SKM-1 treated with dmso at 0.1 percent for 144 hours (cell line): Measurements from ENCODE around the gene SF3B4.
"Not testable (repeated sequence)": the region's sequence is repeated elsewhere in the genome, so short reads cannot be mapped to it uniquely, and the experiment has no call there.

Source experiments
- DNase-seq: peaks from one replicate; lab custom pipeline; 2025; ENCODE audit not compliant: unreplicated experiment; lab: John Stamatoyannopoulos, UW

SF3B4 gene

DNA sequence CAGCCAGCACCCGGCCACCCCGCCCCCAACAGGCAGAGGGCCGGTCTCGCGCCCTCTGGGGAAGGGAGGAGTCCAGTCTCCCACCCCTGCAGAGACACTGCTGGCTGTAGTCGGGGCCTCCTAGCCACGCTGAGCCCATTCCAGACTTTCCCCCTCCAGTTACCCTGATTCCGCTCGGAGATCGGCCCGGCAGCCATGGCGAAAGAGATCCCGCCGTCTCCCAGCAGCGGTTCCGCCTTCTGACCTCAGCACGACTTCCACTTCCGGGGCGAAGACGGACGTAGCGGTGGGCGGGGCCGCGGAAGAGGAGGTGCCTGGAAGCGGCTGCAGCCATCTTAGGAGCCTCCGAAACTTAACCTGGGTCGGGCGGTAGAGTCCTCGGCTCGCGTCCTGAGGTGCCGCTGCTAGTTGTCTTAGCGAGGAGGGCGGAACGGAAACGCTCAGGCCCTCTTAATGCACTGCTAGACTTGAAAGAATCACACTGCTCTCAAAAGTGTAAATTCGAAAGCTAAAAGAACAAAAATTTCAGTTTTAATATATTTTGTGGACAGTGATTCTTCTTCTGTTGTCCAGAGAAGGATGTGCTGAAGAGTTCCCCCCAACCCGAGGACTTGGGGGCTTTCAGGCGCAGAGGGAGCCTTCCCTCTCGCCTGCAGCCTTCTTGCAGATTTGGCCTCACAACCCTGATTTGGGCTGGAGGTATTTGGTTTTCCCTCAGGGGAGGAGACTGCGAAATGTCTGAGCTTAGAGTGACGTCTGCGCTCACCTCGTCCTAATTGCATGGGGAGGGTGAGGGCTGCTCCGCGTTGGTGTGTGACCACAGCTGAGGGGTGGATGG is at the start of gene SF3B4:
TSS of gene SF3B4 (minus strand) at position 241 of the 838 bp plus-strand sequence. CDS start at position 197, 44 bp downstream.
- DNase-seq: peak; percentile 99

DNA sequence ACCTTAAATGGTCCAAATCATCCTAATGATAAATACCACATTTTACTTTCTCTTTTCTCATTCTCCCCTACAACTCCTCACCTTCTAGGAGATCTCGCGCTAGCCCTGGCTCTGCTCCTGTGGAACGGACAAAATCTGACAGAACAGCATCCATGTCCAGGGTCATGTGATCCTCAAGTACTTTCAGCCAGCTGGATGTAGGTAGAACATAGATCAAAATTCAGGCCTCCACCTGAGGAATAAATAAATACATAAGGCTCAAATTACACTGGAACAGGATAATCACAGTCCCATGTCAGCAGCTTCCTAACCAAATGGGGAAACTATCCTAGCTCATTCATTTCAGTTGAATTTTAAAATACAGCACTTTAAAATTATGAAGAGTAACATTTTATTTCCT is 49.7 kb upstream of the SF3B4 start:
- DNase-seq: no peak

GRCh38 chr1:149972547-149972946 is 44.9 kb upstream of the SF3B4 start:
- no peak for DNase-seq

DNA sequence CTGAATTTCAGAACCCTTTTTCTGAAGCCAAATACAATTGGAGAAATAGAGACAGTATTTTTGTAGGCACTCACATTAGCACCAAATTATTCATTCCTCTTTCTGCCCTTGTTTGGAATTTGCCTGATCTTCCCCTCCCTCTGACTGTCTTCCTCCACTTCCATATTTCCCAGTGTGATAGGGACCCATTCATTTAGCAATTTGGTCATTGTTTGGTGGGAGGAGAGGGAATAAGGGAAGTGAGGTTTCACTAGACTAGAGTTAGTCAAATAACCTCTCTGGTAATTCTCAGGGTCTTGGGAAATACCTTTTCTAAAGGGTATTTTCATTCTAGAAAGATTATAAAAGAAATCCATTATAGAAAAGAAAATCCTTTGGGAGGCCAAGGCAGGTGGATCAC is 40.0 kb upstream of the SF3B4 start:
- DNase-seq: no peak

GRCh38 chr1:149967041-149967440 is 39.4 kb upstream of the SF3B4 start:
- no peak for DNase-seq

GRCh38 chr1:149966405-149966804 is 38.8 kb upstream of the SF3B4 start:
- DNase-seq: no peak

GRCh38 chr1:149965440-149965839 is 37.8 kb upstream of the SF3B4 start:
- no peak for DNase-seq

- no peak for DNase-seq
Observed at GRCh38 chr1:149963358-149963757, 35.8 kb upstream of the SF3B4 start.

DNA sequence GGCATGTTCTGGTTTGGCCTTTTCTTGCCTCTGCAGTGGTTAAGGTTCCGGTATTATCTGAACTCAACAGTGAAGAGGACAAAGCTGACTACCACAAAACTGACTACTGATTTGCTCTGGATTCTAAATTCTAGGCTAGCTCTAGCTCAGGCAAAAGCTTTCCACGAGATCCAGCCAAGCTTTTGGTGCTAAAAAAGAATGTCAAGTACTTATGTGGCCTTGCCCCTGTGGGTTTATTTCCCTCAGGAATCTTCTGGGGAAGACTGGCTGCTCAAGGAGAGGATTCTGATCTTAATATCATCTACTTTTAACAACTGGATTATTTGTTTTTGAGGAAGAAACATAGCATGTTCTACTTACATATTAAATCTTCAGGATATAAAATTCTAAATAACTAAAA is 35.1 kb upstream of the SF3B4 start:
- no peak for DNase-seq

DNA sequence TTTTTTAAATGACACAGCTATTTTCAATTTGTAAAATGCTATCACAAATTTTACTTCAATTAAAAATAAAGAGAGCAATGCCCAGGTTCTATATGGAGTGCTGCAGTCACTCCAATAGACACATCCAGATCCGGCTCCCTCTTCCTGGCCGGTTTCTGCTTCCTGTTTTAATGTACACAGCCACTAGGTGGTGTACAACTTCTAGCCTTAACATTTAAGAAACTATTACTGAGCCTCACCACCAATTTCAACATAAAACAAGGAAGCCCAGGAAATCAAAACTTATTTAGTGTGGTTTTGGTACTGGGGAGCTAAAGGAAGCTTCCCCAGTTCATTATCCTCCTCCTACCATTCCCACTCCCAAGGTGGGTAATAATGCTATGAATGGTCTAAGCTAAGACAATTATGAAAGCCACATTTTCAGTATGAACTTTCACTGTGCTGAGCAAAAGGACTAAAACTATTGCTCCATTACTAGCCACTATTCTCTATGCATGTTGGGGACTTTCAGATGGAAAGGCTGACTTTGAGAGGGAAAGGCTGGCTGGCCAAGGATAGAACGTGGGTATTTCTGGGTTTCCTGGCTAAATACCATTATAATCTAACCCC is 34.5 kb upstream of the SF3B4 start:
- peak; percentile 92 for DNase-seq

DNA sequence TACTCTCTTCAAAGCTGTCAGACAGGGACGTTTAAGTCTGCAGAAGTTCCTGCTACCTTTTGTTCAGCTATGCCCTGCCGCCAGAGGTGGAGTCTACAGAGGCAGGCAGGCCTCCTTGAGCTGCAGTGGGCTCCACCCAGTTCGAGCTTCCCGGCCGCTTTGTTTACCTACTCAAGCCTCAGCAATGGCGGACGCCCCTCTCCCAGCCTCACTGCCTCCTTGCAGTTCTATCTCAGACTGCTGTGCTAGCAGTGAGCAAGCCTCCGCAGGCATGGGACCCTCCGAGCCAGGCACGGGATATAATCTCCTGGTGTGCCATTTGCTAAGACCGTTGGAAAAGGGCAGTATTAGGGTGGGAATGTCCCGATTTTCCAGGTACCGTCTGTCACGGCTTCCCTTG is 29.9 kb upstream of the SF3B4 start:
- not testable (repeated sequence) for DNase-seq

GRCh38 chr1:149949911-149950310 is 22.3 kb upstream of the SF3B4 start:
- DNase-seq: no peak

- no peak for DNase-seq
Observed at GRCh38 chr1:149945206-149945605, 17.6 kb upstream of the SF3B4 start.

- DNase-seq: no peak
Observed at GRCh38 chr1:149942885-149943284, 15.3 kb upstream of the SF3B4 start.

DNA sequence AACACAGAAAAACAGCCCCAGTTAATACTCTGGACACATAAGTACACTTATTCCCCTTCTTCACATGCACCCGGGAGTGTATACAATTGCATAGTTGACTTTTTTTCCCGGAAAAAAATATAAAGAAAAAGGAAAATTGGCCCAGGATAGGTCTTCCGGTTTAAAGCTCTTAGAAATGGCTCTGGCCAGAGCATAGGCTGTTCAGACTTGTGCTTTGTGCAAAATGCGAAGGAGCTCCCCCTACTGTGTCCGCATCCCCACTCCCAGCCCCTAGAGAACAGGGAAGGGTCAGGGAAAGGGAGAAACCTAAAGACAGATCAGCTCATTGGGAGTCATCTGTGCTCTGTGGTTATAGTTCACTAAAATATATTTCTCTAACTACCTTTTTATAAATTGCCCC is 14.6 kb upstream of the SF3B4 start:
- DNase-seq: no peak

- DNase-seq: no peak
Observed at GRCh38 chr1:149940427-149940826, 12.8 kb upstream of the SF3B4 start.

DNA sequence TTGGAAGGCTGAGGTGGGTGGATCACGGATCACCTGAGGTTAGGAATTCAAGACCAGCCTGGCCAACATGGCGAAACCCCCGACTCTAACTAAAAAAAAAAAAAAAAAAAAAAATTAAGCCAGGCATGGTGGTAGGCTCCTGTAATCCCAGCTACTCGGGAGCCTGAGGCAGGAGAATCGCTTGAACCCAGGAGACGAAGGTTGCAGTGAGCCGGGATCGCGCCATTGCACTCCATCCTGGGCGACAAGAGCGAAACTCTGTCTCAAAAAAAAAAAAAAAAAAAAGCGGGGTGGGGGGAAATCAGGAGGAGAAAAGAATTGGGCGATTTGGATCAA is 11.0 kb upstream of the SF3B4 start:
- DNase-seq: not testable (repeated sequence)

- no peak for DNase-seq
Observed at GRCh38 chr1:149937759-149938158, 10.2 kb upstream of the SF3B4 start.

DNA sequence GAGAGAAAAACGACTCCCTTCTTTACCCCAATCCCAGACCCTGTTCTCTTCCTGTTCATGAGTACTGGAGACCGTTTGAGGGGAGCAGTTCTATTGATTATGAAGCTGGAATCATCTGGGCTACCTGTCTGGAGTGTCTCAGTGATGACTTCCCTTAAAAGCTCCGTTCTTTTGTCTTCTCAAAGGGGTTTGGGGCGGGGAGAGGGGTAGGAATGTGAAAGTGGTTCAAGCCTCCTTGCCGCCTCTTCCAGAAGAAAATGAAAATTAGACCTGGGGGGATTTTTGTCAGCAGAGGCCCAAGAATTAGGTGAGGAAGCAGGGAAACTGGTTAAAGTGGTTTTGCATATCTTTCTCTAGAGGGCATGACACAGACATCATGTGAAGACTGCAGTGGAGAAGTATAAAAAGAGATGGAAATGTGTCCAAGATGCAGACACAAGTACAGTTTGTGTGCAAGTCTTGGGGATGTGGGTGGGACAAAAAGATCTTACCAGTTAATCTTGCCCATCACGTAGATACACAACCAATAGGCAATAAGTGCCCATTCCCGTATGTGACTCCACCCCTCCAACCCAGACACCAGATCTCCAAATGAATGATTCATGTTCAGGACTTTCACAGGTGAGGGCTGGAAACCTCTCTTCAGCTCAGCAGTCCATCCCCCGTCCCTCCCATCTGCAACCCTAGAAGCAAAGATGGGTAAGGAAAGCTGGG is 9.5 kb upstream of the SF3B4 start:
- no peak for DNase-seq

DNA sequence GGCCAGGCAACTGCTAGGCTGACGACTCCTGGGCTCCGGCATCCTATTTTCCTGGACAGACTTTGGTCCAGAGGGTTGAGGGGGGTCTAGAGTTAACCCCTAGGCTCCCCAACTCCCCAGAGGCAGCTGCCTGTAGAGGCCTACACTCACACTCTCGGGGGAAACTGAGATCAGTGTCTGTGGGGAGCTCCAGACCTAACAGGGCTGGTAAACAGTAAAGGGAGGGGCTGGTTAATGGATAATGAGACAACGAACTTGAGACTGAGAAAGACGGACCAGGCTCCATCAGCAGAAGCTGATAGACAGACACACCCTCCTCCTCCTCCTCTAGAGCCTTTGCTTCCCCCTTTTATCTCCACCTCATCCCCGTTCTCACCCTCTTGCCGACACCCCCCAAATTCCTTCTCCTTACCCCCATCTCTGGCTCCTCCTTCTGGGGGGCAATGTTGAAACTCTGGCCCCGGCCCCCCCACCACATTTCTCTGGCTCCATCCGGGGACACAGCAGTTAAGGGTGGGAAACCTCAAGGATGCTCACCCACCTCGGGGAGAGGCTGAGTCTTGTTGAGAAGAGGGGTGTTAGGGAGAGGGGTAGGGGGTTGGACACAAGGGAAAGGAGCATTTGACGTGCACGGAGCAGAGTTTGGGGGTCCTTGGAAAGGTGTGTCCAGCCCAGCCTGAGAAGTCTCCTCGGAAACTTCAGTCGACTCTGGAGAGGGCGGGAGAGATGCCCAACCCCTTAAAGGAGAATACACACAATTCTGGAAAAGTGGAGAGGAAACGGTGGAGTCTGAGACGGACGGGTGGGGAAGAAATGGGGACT is 8.8 kb upstream of the SF3B4 start, which contains the start of gene MTMR11:
TSS of gene MTMR11 (minus strand) at position 710 of the 822 bp plus-strand sequence. CDS start at position 478, 232 bp downstream.
- DNase-seq: no peak

- no peak for DNase-seq
Observed at GRCh38 chr1:149934356-149934755, 6.8 kb upstream of the SF3B4 start.
